ENCODE measurements around the gene EIF4EBP2. TPM values are rescaled to one million over a fixed set of nuclear protein-coding genes. Genes with fewer than 3 reads are reported as not detected.

EIF4EBP2 gene
- total RNA-seq, 6 experiments from 2014 or later = 21.0 to 80.8 (median 56.7) TPM

- intact Hi-C loops (cut with DNase I) = no loop called here
- no peak overlapping the region for H3K27ac ChIP-seq
- no CpG with 5 or more reads among the region's 3 CpGs for WGBS (ENCODE audit: insufficient coverage, low coverage, low lambda C conversion rate, missing lambda C conversion rate)
- no peak overlapping the region for H3K4me3 ChIP-seq
- H3K27me3 ChIP-seq = no peaks in the 10 kb centered on the region
- ATAC-seq (no peak), DNase-seq (no peak)
- no peaks in the 10 kb centered on the region for H3K9me3 ChIP-seq
- no peaks in the 10 kb centered on the region for H3K36me3 ChIP-seq
- TF ChIP-seq CTCF (IDR thresholded peaks at IDR 0.05) (no peak), POLR2A (IDR thresholded peaks at IDR 0.05) (no peak)
- peaks cover 0 to 21% (median 6%) of the 10 kb centered on the region in 4 donors for H3K4me1 ChIP-seq
Observed at GRCh38 chr10:70409772-70410171, 5.8 kb downstream of the EIF4EBP2 start.

- Histone ChIP-seq H3K27ac (no peak overlapping the region), H3K4me1 (peaks cover 0 to 21% (median 6%) of the 10 kb centered on the region in 4 donors), H3K4me3 (no peak overlapping the region), H3K27me3 (no peaks in the 10 kb centered on the region), H3K36me3 (no peaks in the 10 kb centered on the region), H3K9me3 (no peaks in the 10 kb centered on the region)
- WGBS (ENCODE audit: insufficient coverage, low coverage, low lambda C conversion rate, missing lambda C conversion rate) = 58% methylated on average over 1 of the region's 1 CpG
- TF ChIP-seq POLR2A (IDR thresholded peaks at IDR 0.05) (no peak), CTCF (IDR thresholded peaks at IDR 0.05) (no peak)
- ATAC-seq (no peak), DNase-seq (no peak)
- intact Hi-C loops (cut with DNase I) = no loop called here
Observed at GRCh38 chr10:70410608-70411007, 6.7 kb downstream of the EIF4EBP2 start.

GRCh38 chr10:70412356-70412755 lies 8.4 kb downstream of the EIF4EBP2 start:
- H3K9me3 ChIP-seq = no peaks in the 10 kb centered on the region
- intact Hi-C loops (cut with DNase I) = no loop called here
- H3K27me3 ChIP-seq = no peaks in the 10 kb centered on the region
- no peak for DNase-seq
- no peak overlapping the region for H3K27ac ChIP-seq
- TF ChIP-seq CTCF (IDR thresholded peaks at IDR 0.05) (no peak), POLR2A (IDR thresholded peaks at IDR 0.05) (no peak)
- peaks cover 0 to 9% (median 0%) of the 10 kb centered on the region in 4 donors for H3K4me1 ChIP-seq
- no peak for ATAC-seq
- H3K4me3 ChIP-seq = no peak overlapping the region
- H3K36me3 ChIP-seq = no peaks in the 10 kb centered on the region
- WGBS (ENCODE audit: insufficient coverage, low coverage, low lambda C conversion rate, missing lambda C conversion rate) = 95% methylated on average over 4 of the region's 4 CpGs

- WGBS (ENCODE audit: insufficient coverage, low coverage, low lambda C conversion rate, missing lambda C conversion rate) = 93% methylated on average over 1 of the region's 1 CpG
Observed at GRCh38 chr10:70417568-70417967, 13.6 kb downstream of the EIF4EBP2 start.

More at GRCh38 chr10:70417568-70417967, 13.6 kb downstream of the EIF4EBP2 start:
- H3K4me1 ChIP-seq = no peaks in the 10 kb centered on the region
- peaks cover 0 to 29% (median 20%) of the 10 kb centered on the region in 4 donors for H3K36me3 ChIP-seq
- H3K4me3 ChIP-seq = no peak overlapping the region
- no peaks in the 10 kb centered on the region for H3K27me3 ChIP-seq
- H3K9me3 ChIP-seq = no peaks in the 10 kb centered on the region
- no peak overlapping the region for H3K27ac ChIP-seq
- TF ChIP-seq POLR2A (IDR thresholded peaks at IDR 0.05) (no peak), CTCF (IDR thresholded peaks at IDR 0.05) (no peak)
- DNase-seq = no peak
- no peak for ATAC-seq
- intact Hi-C loops (cut with DNase I) = no loop called here

Measured in right lobe of liver (tissue), 6 donors.